Muscle layer of colon (tissue), 2 donors: ENCODE results near the gene SRPK3.

Experiments used
- H3K27ac ChIP-seq: one replicate; pipeline ENCODE4 v1.7.0; 2013; ENCODE audit warnings: low read depth, mild to moderate bottlenecking, low read length, moderate library complexity
- H3K27me3 ChIP-seq, 2 donors: one replicate each; pipeline ENCODE4 v1.7.0; 2013; ENCODE audit warnings: low read length in 2 of 2, mild to moderate bottlenecking in 2 of 2; ENCODE audit not compliant: insufficient read depth in 2 of 2, control insufficient read depth in 1 of 2
- H3K36me3 ChIP-seq: one replicate; pipeline ENCODE4 v1.7.0; 2013; ENCODE audit warnings: mild to moderate bottlenecking, low read length; ENCODE audit not compliant: insufficient read depth
- H3K4me1 ChIP-seq: one replicate; pipeline ENCODE4 v1.7.0; 2013; ENCODE audit warnings: mild to moderate bottlenecking, low read length; ENCODE audit not compliant: insufficient read depth
- H3K4me3 ChIP-seq, 2 donors: one replicate each; pipeline ENCODE4 v1.7.0; 2013; ENCODE audit warnings: low read length in 2 of 2, low read depth in 1 of 2, mild to moderate bottlenecking in 1 of 2, moderate library complexity in 1 of 2
- H3K9ac ChIP-seq: one replicate; pipeline ENCODE4 v1.7.0; 2013; ENCODE audit warnings: low read length
- H3K9me3 ChIP-seq: one replicate; pipeline ENCODE4 v1.7.0; 2013; ENCODE audit warnings: mild to moderate bottlenecking, low read length
- donor health status: abdominal sarcoma.
- donor health status: Adenocarcinoma of cecum.

SRPK3 gene

GRCh38 chrX:153794018-153794896 lies 13.4 kb downstream of the SRPK3 start, which contains the start of the genes IDH3G and SSR4:
IDH3G (minus strand) TSS chrX:153794375; CDS start chrX:153794326, 49 bp downstream.
SSR4 (plus strand) TSS chrX:153794668; CDS start chrX:153794688, 20 bp downstream.
- Histone ChIP-seq H3K4me1 (peaks cover 28% of the 10 kb centered on the region), H3K4me3 (peak within 1 kb of the TSS; percentile 58 to 70), H3K27ac (peak within 1 kb of the TSS; percentile 71), H3K27me3 (peaks cover 0 to 16% of the 10 kb centered on the region in 2 donors), H3K9me3 (no peaks in the 10 kb centered on the region), H3K36me3 (peaks cover 9% of the 10 kb centered on the region), H3K9ac (peak within 1 kb of the TSS; percentile 68)

GRCh38 chrX:153794897-153795816 lies 14.3 kb downstream of the SRPK3 start:
- Histone ChIP-seq H3K9me3 (no peaks in the 10 kb centered on the region), H3K9ac (peak overlapping the region; percentile 6), H3K27me3 (peaks cover 0 to 10% of the 10 kb centered on the region in 2 donors), H3K27ac (peak overlapping the region; percentile 71), H3K36me3 (peaks cover 9% of the 10 kb centered on the region), H3K4me3 (peak overlapping the region; percentile 49 to 70), H3K4me1 (peaks cover 28% of the 10 kb centered on the region)

- Histone ChIP-seq H3K4me1 (peaks cover 19% of the 10 kb centered on the region), H3K9ac (no peak overlapping the region), H3K36me3 (peaks cover 9% of the 10 kb centered on the region), H3K4me3 (no peak overlapping the region), H3K27me3 (peaks cover 0 to 3% of the 10 kb centered on the region in 2 donors), H3K27ac (no peak overlapping the region), H3K9me3 (no peaks in the 10 kb centered on the region)
Observed at GRCh38 chrX:153797415-153798015, 16.7 kb downstream of the SRPK3 start.

GRCh38 chrX:153799326-153799725 lies 18.5 kb downstream of the SRPK3 start:
- Histone ChIP-seq H3K27ac (no peak overlapping the region), H3K4me3 (no peak overlapping the region), H3K9me3 (no peaks in the 10 kb centered on the region), H3K4me1 (peaks cover 11% of the 10 kb centered on the region), H3K9ac (no peak overlapping the region), H3K27me3 (peaks cover 0 to 3% of the 10 kb centered on the region in 2 donors), H3K36me3 (peaks cover 9% of the 10 kb centered on the region)

GRCh38 chrX:153800177-153800722 lies 19.4 kb downstream of the SRPK3 start:
- H3K4me3 ChIP-seq, result no peak overlapping the region
- H3K27me3 ChIP-seq, result peaks cover 0 to 3% of the 10 kb centered on the region in 2 donors

GRCh38 chrX:153800746-153801145 lies 19.9 kb downstream of the SRPK3 start:
- H3K27ac ChIP-seq, result no peak overlapping the region
- no peaks in the 10 kb centered on the region for H3K9me3 ChIP-seq
- no peak overlapping the region for H3K9ac ChIP-seq
- H3K4me1 ChIP-seq, result peaks cover 4% of the 10 kb centered on the region
- H3K36me3 ChIP-seq, result peaks cover 9% of the 10 kb centered on the region
- no peak overlapping the region for H3K4me3 ChIP-seq
- H3K27me3 ChIP-seq, result peaks cover 0 to 3% of the 10 kb centered on the region in 2 donors

More at GRCh38 chrX:153800177-153800722, 19.4 kb downstream of the SRPK3 start:
- H3K36me3 ChIP-seq, result peaks cover 9% of the 10 kb centered on the region
- H3K4me1 ChIP-seq, result peaks cover 9% of the 10 kb centered on the region
- no peak overlapping the region for H3K27ac ChIP-seq
- no peak overlapping the region for H3K9ac ChIP-seq
- H3K9me3 ChIP-seq, result no peaks in the 10 kb centered on the region

- peaks cover 0 to 9% of the 10 kb centered on the region in 2 donors for H3K27me3 ChIP-seq
- no peaks in the 10 kb centered on the region for H3K4me1 ChIP-seq
- H3K27ac ChIP-seq, result no peak overlapping the region
- H3K4me3 ChIP-seq, result no peak overlapping the region
- H3K9ac ChIP-seq, result no peak overlapping the region
- peaks cover 9% of the 10 kb centered on the region for H3K36me3 ChIP-seq
- no peaks in the 10 kb centered on the region for H3K9me3 ChIP-seq
Observed at GRCh38 chrX:153801669-153802068, 20.8 kb downstream of the SRPK3 start.

- H3K4me3 ChIP-seq, result no peak overlapping the region
- H3K27ac ChIP-seq, result no peak overlapping the region
- no peaks in the 10 kb centered on the region for H3K9me3 ChIP-seq
- peaks cover 0 to 15% of the 10 kb centered on the region in 2 donors for H3K27me3 ChIP-seq
- no peaks in the 10 kb centered on the region for H3K4me1 ChIP-seq
- no peak overlapping the region for H3K9ac ChIP-seq
- no peaks in the 10 kb centered on the region for H3K36me3 ChIP-seq
Observed at GRCh38 chrX:153802513-153803045, 21.7 kb downstream of the SRPK3 start.

GRCh38 chrX:153803211-153804099 lies 22.6 kb downstream of the SRPK3 start:
- no peak overlapping the region for H3K27ac ChIP-seq

GRCh38 chrX:153804100-153804595 lies 23.3 kb downstream of the SRPK3 start:
- no peak overlapping the region for H3K9ac ChIP-seq
- H3K4me3 ChIP-seq, result no peak overlapping the region
- H3K27ac ChIP-seq, result no peak overlapping the region
- no peaks in the 10 kb centered on the region for H3K9me3 ChIP-seq
- H3K4me1 ChIP-seq, result no peaks in the 10 kb centered on the region
- H3K36me3 ChIP-seq, result no peaks in the 10 kb centered on the region
- H3K27me3 ChIP-seq, result peaks cover 0 to 11% of the 10 kb centered on the region in 2 donors

More at GRCh38 chrX:153803211-153804099, 22.6 kb downstream of the SRPK3 start:
- Histone ChIP-seq H3K4me3 (no peak overlapping the region), H3K9ac (no peak overlapping the region), H3K27me3 (peaks cover 0 to 13% of the 10 kb centered on the region in 2 donors), H3K9me3 (no peaks in the 10 kb centered on the region), H3K4me1 (no peaks in the 10 kb centered on the region), H3K36me3 (no peaks in the 10 kb centered on the region)
